GM12891 (cell line): ENCODE data around the gene ZCCHC4.

Experiments used
- POLR2A ChIP-seq: IDR thresholded peaks from 2 replicates; pipeline ENCODE4 v1.6.1; 2011; ENCODE audit warnings: low read depth, low read length, control low read depth
- POLR2AphosphoS5 ChIP-seq: IDR thresholded peaks from 2 replicates; pipeline ENCODE4 v1.6.1; 2011; ENCODE audit warnings: low read depth, low read length, control low read depth
- SPI1 ChIP-seq: IDR thresholded peaks from 2 replicates; pipeline ENCODE4 v1.6.1; 2011; ENCODE audit warnings: low read depth, low read length, control low read depth
- TAF1 ChIP-seq: IDR thresholded peaks from 2 replicates; pipeline ENCODE4 v1.6.1; 2011; ENCODE audit warnings: low read depth, low read length, control low read depth

- TF ChIP-seq POLR2A (no peak), POLR2AphosphoS5 (no peak), TAF1 (no peak), SPI1 (no peak)
Observed at GRCh38 chr4:25383647-25384046, 71.1 kb downstream of the ZCCHC4 start.
